Measurements from ENCODE around the gene BANP. TPM values are rescaled to one million over a fixed set of nuclear protein-coding genes. Genes with fewer than 3 reads are reported as not detected.
"Not testable (repeated sequence)": the region's sequence is repeated elsewhere in the genome, so short reads cannot be mapped to it uniquely, and the experiment has no call there.

The BANP gene
- total RNA-seq, 4 donors from 2014 or later: 18.9 to 33.6 (median 28.2) TPM

DNA sequence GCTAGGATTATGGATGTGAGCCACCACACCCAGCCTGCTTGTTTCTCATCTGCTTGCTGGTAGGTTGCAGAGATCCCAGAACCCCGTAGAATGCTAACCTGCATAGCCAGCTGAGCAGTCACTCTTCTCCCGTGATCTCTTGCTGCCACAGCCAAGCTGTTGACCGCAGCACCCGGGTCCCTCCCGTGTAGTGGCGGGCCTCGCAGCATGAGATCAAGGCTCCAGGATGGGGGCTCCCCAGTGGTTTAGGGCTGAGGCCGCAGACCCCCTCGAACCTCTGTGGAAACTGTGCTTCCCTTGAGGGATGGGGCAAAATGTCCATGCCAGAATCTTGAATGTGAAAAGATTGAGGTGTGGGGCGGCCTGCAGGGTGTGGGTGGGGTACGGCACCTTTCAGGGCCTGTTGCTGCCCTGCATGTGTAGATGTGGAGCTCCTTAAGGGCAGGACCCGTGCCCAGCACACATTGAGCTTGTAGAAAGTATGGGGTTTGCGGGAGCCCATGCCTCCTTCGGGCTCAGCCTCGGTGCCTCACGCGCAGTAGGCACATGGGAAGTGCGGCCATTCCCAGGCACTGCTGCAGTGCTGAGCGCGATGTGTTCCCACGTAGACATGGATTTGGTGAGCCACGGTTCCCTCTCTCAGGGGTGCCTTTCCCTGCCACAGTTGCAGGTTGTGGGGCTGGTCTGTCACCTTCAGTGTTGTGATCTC is 99.9 kb downstream of the BANP start:
- no peaks in the 10 kb centered on the region for H3K4me1 ChIP-seq
- no peak overlapping the region for H3K4me3 ChIP-seq
- H3K27me3 ChIP-seq: no peaks in the 10 kb centered on the region
- peaks cover 6 to 61% (median 45%) of the 10 kb centered on the region in 4 donors for H3K36me3 ChIP-seq
- H3K27ac ChIP-seq (replicated peaks in 1 of 4): no peak overlapping the region
- intact Hi-C loops (cut with DNase I): no loop called here
- no peak for DNase-seq (ENCODE audit: extremely low spot score)
- WGBS: 92% methylated on average over 21 of the region's 22 CpGs
- no peaks in the 10 kb centered on the region for H3K9me3 ChIP-seq
- TF ChIP-seq EP300 (IDR thresholded peaks at IDR 0.05) (no peak), POLR2AphosphoS5 (IDR thresholded peaks at IDR 0.05) (no peak), POLR2A (IDR thresholded peaks at IDR 0.05; ENCODE audit: low read depth) (no peak)
- TF ChIP-seq, protein P1, sequence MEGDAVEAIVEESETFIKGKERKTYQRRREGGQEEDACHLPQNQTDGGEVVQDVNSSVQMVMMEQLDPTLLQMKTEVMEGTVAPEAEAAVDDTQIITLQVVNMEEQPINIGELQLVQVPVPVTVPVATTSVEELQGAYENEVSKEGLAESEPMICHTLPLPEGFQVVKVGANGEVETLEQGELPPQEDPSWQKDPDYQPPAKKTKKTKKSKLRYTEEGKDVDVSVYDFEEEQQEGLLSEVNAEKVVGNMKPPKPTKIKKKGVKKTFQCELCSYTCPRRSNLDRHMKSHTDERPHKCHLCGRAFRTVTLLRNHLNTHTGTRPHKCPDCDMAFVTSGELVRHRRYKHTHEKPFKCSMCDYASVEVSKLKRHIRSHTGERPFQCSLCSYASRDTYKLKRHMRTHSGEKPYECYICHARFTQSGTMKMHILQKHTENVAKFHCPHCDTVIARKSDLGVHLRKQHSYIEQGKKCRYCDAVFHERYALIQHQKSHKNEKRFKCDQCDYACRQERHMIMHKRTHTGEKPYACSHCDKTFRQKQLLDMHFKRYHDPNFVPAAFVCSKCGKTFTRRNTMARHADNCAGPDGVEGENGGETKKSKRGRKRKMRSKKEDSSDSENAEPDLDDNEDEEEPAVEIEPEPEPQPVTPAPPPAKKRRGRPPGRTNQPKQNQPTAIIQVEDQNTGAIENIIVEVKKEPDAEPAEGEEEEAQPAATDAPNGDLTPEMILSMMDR (IDR thresholded peaks at IDR 0.05): no peak

DNA sequence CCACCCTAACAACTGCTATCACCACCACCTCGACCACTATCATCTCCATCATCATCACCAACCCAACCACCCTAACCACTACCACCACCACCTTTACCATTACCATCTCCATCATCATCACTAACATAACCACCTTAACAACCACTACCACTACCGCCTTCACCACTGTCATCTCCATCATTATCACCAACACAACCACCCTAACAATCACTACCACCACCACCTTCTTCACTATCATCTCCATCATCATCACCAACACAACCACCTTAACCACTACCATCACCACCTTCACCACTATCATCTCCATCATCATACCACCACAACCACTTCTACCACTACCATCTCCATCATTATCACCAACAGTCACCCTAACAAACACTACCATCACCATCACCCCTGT is 101.4 kb downstream of the BANP start:
- Histone ChIP-seq H3K27me3 (no peaks in the 10 kb centered on the region), H3K27ac (replicated peaks in 1 of 4) (no peak overlapping the region), H3K4me3 (no peak overlapping the region), H3K36me3 (peaks cover 6 to 60% (median 52%) of the 10 kb centered on the region in 4 donors), H3K9me3 (no peaks in the 10 kb centered on the region), H3K4me1 (no peaks in the 10 kb centered on the region)
- DNase-seq (ENCODE audit: extremely low spot score): no peak
- intact Hi-C loops (cut with DNase I): no loop called here
- WGBS: 75% methylated on average over 2 of the region's 2 CpGs
- no peak for TF ChIP-seq POLR2AphosphoS5 (IDR thresholded peaks at IDR 0.05)
- no peak for TF ChIP-seq EP300 (IDR thresholded peaks at IDR 0.05)
- no peak for TF ChIP-seq POLR2A (IDR thresholded peaks at IDR 0.05; ENCODE audit: low read depth)
- TF ChIP-seq, protein P1 (IDR thresholded peaks at IDR 0.05): no peak

DNA sequence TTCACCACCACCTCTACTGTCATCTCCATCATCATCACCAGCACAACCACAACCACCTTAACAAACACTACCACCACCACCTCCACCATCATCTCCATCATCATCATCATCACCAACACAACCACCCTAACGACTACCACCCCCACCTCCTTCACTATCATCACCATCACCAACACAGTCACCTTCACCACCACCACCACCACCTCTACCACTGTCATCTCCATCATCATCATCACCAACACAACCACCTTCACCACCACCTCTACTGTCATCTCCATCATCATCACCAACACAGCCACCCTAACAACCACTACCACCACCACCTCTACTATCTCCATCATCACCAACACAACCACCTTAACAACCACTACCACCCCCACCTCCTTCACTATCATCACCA is 102.2 kb downstream of the BANP start:
- H3K9me3 ChIP-seq; H3K4me3 ChIP-seq; DNase-seq (ENCODE audit: extremely low spot score); intact Hi-C loops (cut with DNase I); H3K27me3 ChIP-seq; H3K27ac ChIP-seq (replicated peaks in 1 of 4); H3K4me1 ChIP-seq: not testable (repeated sequence)
- 75% methylated on average over 1 of the region's 1 CpG for WGBS
- peaks cover 6 to 60% (median 52%) of the 10 kb centered on the region in 4 donors for H3K36me3 ChIP-seq

DNA sequence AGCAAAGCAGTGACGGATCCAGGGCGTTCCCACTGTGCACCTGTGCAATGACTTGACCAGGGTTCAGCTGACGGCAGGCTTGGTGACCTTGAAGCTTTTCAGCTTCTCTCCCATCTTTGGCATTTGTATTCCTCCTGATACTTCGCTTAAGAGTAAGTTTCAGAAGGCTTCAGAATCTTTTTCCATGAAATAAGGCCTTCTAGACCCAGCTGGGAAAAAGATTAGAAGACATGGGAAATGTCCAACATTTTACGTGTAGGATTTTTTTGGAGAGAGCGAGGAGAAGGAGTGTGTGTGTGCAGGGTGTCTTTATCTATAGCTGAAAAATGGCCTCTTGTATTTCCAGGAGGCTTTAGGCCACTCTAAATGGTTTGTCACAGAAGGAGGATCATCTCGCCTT is 104.1 kb downstream of the BANP start:
- no peaks in the 10 kb centered on the region for H3K27me3 ChIP-seq
- H3K27ac ChIP-seq (replicated peaks in 1 of 4): no peak overlapping the region
- H3K4me3 ChIP-seq: no peak overlapping the region
- TF ChIP-seq POLR2AphosphoS5 (IDR thresholded peaks at IDR 0.05): no peak
- no peak for TF ChIP-seq EP300 (IDR thresholded peaks at IDR 0.05)
- TF ChIP-seq, protein P1 (IDR thresholded peaks at IDR 0.05): no peak
- no peak for TF ChIP-seq POLR2A (IDR thresholded peaks at IDR 0.05; ENCODE audit: low read depth)
- H3K9me3 ChIP-seq: no peaks in the 10 kb centered on the region
- H3K36me3 ChIP-seq: peaks cover 6 to 55% (median 45%) of the 10 kb centered on the region in 4 donors
- WGBS: 93% methylated on average over 7 of the region's 7 CpGs
- no peak for DNase-seq (ENCODE audit: extremely low spot score)
- intact Hi-C loops (cut with DNase I): no loop called here
- H3K4me1 ChIP-seq: no peaks in the 10 kb centered on the region

DNA sequence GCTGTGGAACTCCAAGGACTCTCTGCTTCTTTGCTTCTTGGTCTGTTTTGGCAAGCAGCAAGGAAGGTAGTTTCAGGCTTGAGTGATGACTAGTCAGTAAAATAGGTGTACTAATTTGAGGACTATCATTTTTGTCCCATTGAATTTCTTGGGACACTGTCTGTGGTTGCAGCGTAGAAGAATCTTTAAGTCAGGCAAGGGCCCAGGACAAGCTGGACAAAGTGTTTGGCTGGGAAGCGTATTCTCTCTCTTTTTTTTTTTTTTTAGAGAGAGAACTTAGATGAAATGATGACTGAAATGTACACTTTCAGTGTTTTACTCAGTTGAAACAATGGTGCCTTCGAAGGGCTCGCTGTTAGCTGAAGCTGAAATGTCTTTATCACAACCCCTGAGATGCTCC is 105.0 kb downstream of the BANP start:
- intact Hi-C loops (cut with DNase I): no loop called here
- TF ChIP-seq, protein P1 (IDR thresholded peaks at IDR 0.05): no peak
- no peak for TF ChIP-seq POLR2A (IDR thresholded peaks at IDR 0.05; ENCODE audit: low read depth)
- no peak for TF ChIP-seq POLR2AphosphoS5 (IDR thresholded peaks at IDR 0.05)
- TF ChIP-seq EP300 (IDR thresholded peaks at IDR 0.05): no peak
- H3K36me3 ChIP-seq: peaks cover 6 to 54% (median 43%) of the 10 kb centered on the region in 4 donors
- WGBS: 83% methylated on average over 4 of the region's 4 CpGs
- DNase-seq (ENCODE audit: extremely low spot score): no peak
- H3K4me1 ChIP-seq: no peaks in the 10 kb centered on the region
- H3K27me3 ChIP-seq: no peaks in the 10 kb centered on the region
- no peak overlapping the region for H3K27ac ChIP-seq (replicated peaks in 1 of 4)
- H3K9me3 ChIP-seq: no peaks in the 10 kb centered on the region
- H3K4me3 ChIP-seq: no peak overlapping the region

All from esophagus muscularis mucosa (tissue), 4 donors.